HCT116 (cell line): ENCODE data around the gene ZBTB39. TPM values are rescaled to one million over a fixed set of nuclear protein-coding genes. Genes with fewer than 3 reads are reported as not detected.

Experiments used
- ATAC-seq: fragments of 200-7000 bp; cut with Tn5 transposase; 2 replicates; pipeline ENCODE4 v1.9.1; 2020; ENCODE audit warnings: mild to moderate bottlenecking, moderate library complexity
- BruUV-seq: library from RNA; stranded (reverse); fragments of 400-500 nt; replicated peaks from 2 replicates; lab custom pipeline; 2021; lab: Mats Ljungman, UMichigan
- CTCF ChIA-PET: fragments of 300-600 bp; sonication (Branson Sonifier 250); formaldehyde crosslinking; loops from one replicate; lab custom pipeline; 2021; ENCODE audit warnings: antibody characterized with exemption; lab: Charles Lee
- POLR2A ChIA-PET: fragments of 300-600, 350-600 bp; sonication (Branson Sonifier 250); formaldehyde crosslinking; loops from one replicate; lab custom pipeline; 2021; ENCODE audit warnings: antibody characterized with exemption; lab: Charles Lee
- RAD21 ChIA-PET, 2 experiments: fragments of 300-600 bp; sonication (Branson Sonifier 250); formaldehyde crosslinking; loops; one replicate each; lab custom pipeline; 2023; ENCODE audit warnings: low total read pairs in 2 of 2; ENCODE audit not compliant: uncharacterized antibody in 2 of 2, unreplicated experiment in 2 of 2, low non-redundant PET in 1 of 2; lab: Charles Lee
- DNase-seq: peaks from one replicate; pipeline ENCODE4 v3.0.0-alpha.2; 2010; ENCODE audit warnings: low read depth, low spot score
- H2AFZ ChIP-seq: fragments of 200-600 bp; shearing (Covaris generic), sonication (generic); 2 replicates; pipeline ENCODE4 v1.6.1; 2017; ENCODE audit warnings: low read depth, mixed run types, mixed read lengths, antibody characterized with exemption, low read length; ENCODE audit not compliant: poor library complexity, severe bottlenecking
- H3K27ac ChIP-seq: 2 replicates; pipeline ENCODE4 v1.5.1; 2012; ENCODE audit warnings: low read depth, low read length
- H3K27me3 ChIP-seq: fragments of 200-600 bp; sonication (generic); 2 replicates; pipeline ENCODE4 v1.6.1; 2016; ENCODE audit warnings: mixed run types, low read length, mixed read lengths; ENCODE audit not compliant: insufficient read depth
- H3K36me3 ChIP-seq, 2 experiments: fragments of 200-500 bp in 1 of 2; fragments of 200-600 bp in 1 of 2; sonication (Bioruptor generic) in 1 of 2; sonication (generic) in 1 of 2; 2 replicates each; pipeline versions ENCODE4 v1.5.1 to v1.6.1; 2014 to 2016; ENCODE audit warnings: low read length in 2 of 2, inconsistent platforms in 1 of 2, mixed read lengths in 1 of 2, mixed run types in 1 of 2; ENCODE audit not compliant: insufficient read depth in 2 of 2, control insufficient read depth in 1 of 2
- H3K4me1 ChIP-seq, 2 experiments: fragments of 200-600 bp in 1 of 2; sonication (generic) in 1 of 2; 2 replicates each; pipeline versions ENCODE4 v1.5.1 to v1.6.1; 2012 to 2017; ENCODE audit warnings: low read length in 2 of 2, inconsistent platforms in 1 of 2, mild to moderate bottlenecking in 1 of 2, mixed read lengths in 1 of 2, mixed run types in 1 of 2, moderate library complexity in 1 of 2; ENCODE audit not compliant: insufficient read depth in 2 of 2, control insufficient read depth in 1 of 2
- H3K4me2 ChIP-seq: fragments of 200-600 bp; sonication (generic); 2 replicates; pipeline ENCODE4 v1.6.1; 2017; ENCODE audit warnings: mixed run types, low read length, mixed read lengths
- H3K4me3 ChIP-seq, 2 experiments: fragments of 200-600 bp in 1 of 2; sonication (generic) in 1 of 2; replicated peaks in 1 of 2; 2 replicates each; pipeline ENCODE4 v1.5.1; 2011 to 2016; ENCODE audit warnings: low read length in 2 of 2, control low read depth in 1 of 2, low read depth in 1 of 2, mild to moderate bottlenecking in 1 of 2, mixed read lengths in 1 of 2, mixed run types in 1 of 2
- H3K79me2 ChIP-seq: fragments of 200-600 bp; sonication (generic); 2 replicates; pipeline ENCODE4 v1.6.1; 2017; ENCODE audit warnings: mild to moderate bottlenecking, mixed run types, low read length, moderate library complexity, mixed read lengths; ENCODE audit not compliant: insufficient read depth
- H3K9ac ChIP-seq: fragments of 200-600 bp; sonication (generic); 2 replicates; pipeline ENCODE4 v1.6.1; 2016; ENCODE audit warnings: low read length, mixed read lengths
- H3K9me2 ChIP-seq: fragments of 200-600 bp; sonication (generic), shearing (Covaris generic); 2 replicates; pipeline ENCODE4 v1.6.1; 2017; ENCODE audit warnings: mixed run types, mild to moderate bottlenecking, moderate library complexity; ENCODE audit not compliant: insufficient read depth
- H3K9me3 ChIP-seq, 2 experiments: fragments of 200-500 bp in 1 of 2; fragments of 200-600 bp in 1 of 2; sonication (Bioruptor generic) in 1 of 2; sonication (generic) in 1 of 2; 2 replicates each; pipeline ENCODE4 v1.6.1; 2014 to 2017; ENCODE audit warnings: low read length in 2 of 2, mixed read lengths in 2 of 2, inconsistent platforms in 1 of 2, low read depth in 1 of 2, mild to moderate bottlenecking in 1 of 2, mixed run types in 1 of 2, moderate library complexity in 1 of 2; ENCODE audit not compliant: control insufficient read depth in 1 of 2, insufficient read depth in 1 of 2
- H4K20me1 ChIP-seq: fragments of 200-600 bp; sonication (generic), shearing (Covaris generic); 2 replicates; pipeline ENCODE4 v1.6.1; 2017; ENCODE audit warnings: mixed run types, mild to moderate bottlenecking, moderate library complexity; ENCODE audit not compliant: insufficient read depth
- ATF3 ChIP-seq: IDR thresholded peaks from 2 replicates; pipeline ENCODE4 v1.6.1; 2012
- CEBPB ChIP-seq: IDR thresholded peaks from 2 replicates; pipeline ENCODE4 v1.6.1; 2012; ENCODE audit warnings: low read depth
- EGR1 ChIP-seq: IDR thresholded peaks from 2 replicates; pipeline ENCODE4 v1.6.1; 2012; ENCODE audit warnings: low read depth
- EZH2 ChIP-seq: fragments of 200-600 bp; sonication (generic); IDR thresholded peaks from 2 replicates; pipeline ENCODE4 v1.6.1; 2017; ENCODE audit warnings: antibody characterized with exemption, mixed run types
- REST ChIP-seq: IDR thresholded peaks from 2 replicates; pipeline ENCODE4 v1.6.1; 2012; ENCODE audit warnings: low read depth
- SP1 ChIP-seq: IDR thresholded peaks from 2 replicates; pipeline ENCODE4 v1.6.1; 2012; ENCODE audit warnings: low read depth
- SRF ChIP-seq: IDR thresholded peaks from 2 replicates; pipeline ENCODE4 v1.6.1; 2012; ENCODE audit warnings: low read depth
- YY1 ChIP-seq: IDR thresholded peaks from 2 replicates; pipeline ENCODE4 v1.6.1; 2011; ENCODE audit warnings: low read length, low read depth, moderate library complexity, mild to moderate bottlenecking; ENCODE audit not compliant: insufficient replicate concordance; ENCODE audit errors: extremely low read depth
- intact Hi-C: fragments of 100-400 bp; cut with micrococcal nuclease; formaldehyde crosslinking; loops from 2 replicates; pipeline ENCODE4 v1.10.0; 2022
- total RNA-seq: library from RNA; stranded (reverse); gene quantifications from one replicate; pipeline ENCODE4 v1.2.1, GENCODE V29; 2021; ENCODE audit not compliant: unreplicated experiment
- TF ChIP-seq, protein P1 (sequence below): IDR thresholded peaks from 2 replicates; pipeline ENCODE4 v1.6.1; 2012

Gene ZBTB39
- total RNA-seq, 1 experiment from 2014 or later, result 12.3 TPM

DNA sequence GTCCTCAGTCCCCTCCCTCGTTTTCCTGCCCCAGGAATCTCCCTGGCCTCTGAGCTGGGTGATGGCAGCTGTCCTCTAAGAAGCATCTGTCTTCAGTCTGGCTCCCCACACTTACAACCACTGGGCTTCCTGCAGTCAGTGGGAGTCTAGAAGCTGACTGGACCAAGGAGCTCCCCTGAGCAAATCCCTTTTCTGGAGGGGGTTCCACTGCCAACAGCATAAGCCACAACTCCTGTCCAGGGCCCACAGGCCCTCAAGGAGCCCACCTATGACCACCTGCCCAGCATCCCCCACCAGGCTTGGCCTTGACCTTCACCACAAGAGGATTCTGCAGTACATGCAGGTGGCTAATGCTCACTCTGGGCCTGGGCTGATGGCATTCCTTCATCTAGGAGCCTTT lies 53.0 kb downstream of the ZBTB39 start:
- no peak overlapping the region for H2AFZ ChIP-seq
- DNase-seq, result no peak
- no peaks in the 10 kb centered on the region for H3K9me2 ChIP-seq
- H3K4me2 ChIP-seq, result no peak overlapping the region
- no peak overlapping the region for H3K9ac ChIP-seq
- no peak overlapping the region for H3K4me3 ChIP-seq
- intact Hi-C loops, result no loop called here
- no peak for ATAC-seq
- ChIA-PET CTCF (no interaction called here), RAD21 (no interaction called here), POLR2A (no interaction called here)
- no peaks in the 10 kb centered on the region for H3K9me3 ChIP-seq
- peaks cover 0 to 5% of the 10 kb centered on the region in 2 experiments; a peak in 1 of 4 replicates for H3K4me1 ChIP-seq
- TF ChIP-seq, protein P1, sequence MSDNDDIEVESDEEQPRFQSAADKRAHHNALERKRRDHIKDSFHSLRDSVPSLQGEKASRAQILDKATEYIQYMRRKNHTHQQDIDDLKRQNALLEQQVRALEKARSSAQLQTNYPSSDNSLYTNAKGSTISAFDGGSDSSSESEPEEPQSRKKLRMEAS, result no peak
- TF ChIP-seq CEBPB (no peak), YY1 (no peak), SRF (no peak), EGR1 (no peak), EZH2 (no peak), SP1 (no peak), REST (no peak), ATF3 (no peak)
- H3K79me2 ChIP-seq, result no peaks in the 10 kb centered on the region
- no peak overlapping the region for H3K27ac ChIP-seq
- no peaks in the 10 kb centered on the region for H3K27me3 ChIP-seq
- no TSS peak for BruUV-seq
- no peaks in the 10 kb centered on the region for H3K36me3 ChIP-seq
- no peaks in the 10 kb centered on the region for H4K20me1 ChIP-seq
